Osteocyte (in vitro differentiated cells): ENCODE measurements around the gene PHRF1. TPM values are rescaled to one million over a fixed set of nuclear protein-coding genes. Genes with fewer than 3 reads are reported as not detected.

ENCODE experiments used
- DNase-seq: peaks from one replicate; pipeline ENCODE4 v3.0.0; 2021; ENCODE audit warnings: mixed read lengths; ENCODE audit not compliant: unreplicated experiment; ENCODE audit errors: extremely low spot score
- H3K27ac Mint-ChIP-seq: one replicate; pipeline ENCODE4 v1.8.0; 2021; ENCODE audit warnings: mild to moderate bottlenecking, mixed read lengths; ENCODE audit not compliant: unreplicated experiment
- H3K27me3 Mint-ChIP-seq: one replicate; pipeline ENCODE4 v1.8.0; 2021; ENCODE audit warnings: mixed read lengths; ENCODE audit not compliant: unreplicated experiment
- H3K36me3 Mint-ChIP-seq: one replicate; pipeline ENCODE4 v1.8.0; 2021; ENCODE audit warnings: mixed read lengths; ENCODE audit not compliant: unreplicated experiment
- H3K4me1 Mint-ChIP-seq: one replicate; pipeline ENCODE4 v1.8.0; 2021; ENCODE audit warnings: mixed read lengths; ENCODE audit not compliant: unreplicated experiment
- H3K4me3 Mint-ChIP-seq: one replicate; pipeline ENCODE4 v1.8.0; 2021; ENCODE audit warnings: mild to moderate bottlenecking, moderate library complexity, mixed read lengths; ENCODE audit not compliant: unreplicated experiment
- H3K9me3 Mint-ChIP-seq: one replicate; pipeline ENCODE4 v1.8.0; 2021; ENCODE audit warnings: mixed read lengths; ENCODE audit not compliant: unreplicated experiment
- CTCF ChIP-seq: fragments of 200-600 bp; sonication (generic); IDR thresholded peaks from 2 replicates; pipeline ENCODE4 v1.5.0; 2021; ENCODE audit warnings: antibody characterized with exemption, mild to moderate bottlenecking, moderate library complexity
- total RNA-seq: library from RNA; stranded (reverse); gene quantifications from 2 replicates; pipeline ENCODE4 v1.2.1, GENCODE V29; 2021

The PHRF1 gene
- total RNA-seq, 1 donor from 2014 or later = 31.5 TPM

GRCh38 chr11:553988-554340, 22.3 kb upstream of the PHRF1 start:
- Mint-ChIP-seq H3K4me3 (no peak overlapping the region), H3K27me3 (peaks cover 15% of the 10 kb centered on the region), H3K27ac (no peak overlapping the region), H3K4me1 (no peaks in the 10 kb centered on the region), H3K36me3 (no peaks in the 10 kb centered on the region), H3K9me3 (no peaks in the 10 kb centered on the region)
- no peak for TF ChIP-seq CTCF
- DNase-seq = no peak

- Mint-ChIP-seq H3K27ac (no peak overlapping the region), H3K4me1 (no peaks in the 10 kb centered on the region), H3K27me3 (peaks cover 15% of the 10 kb centered on the region), H3K9me3 (no peaks in the 10 kb centered on the region), H3K4me3 (no peak overlapping the region), H3K36me3 (no peaks in the 10 kb centered on the region)
- TF ChIP-seq CTCF = peak; percentile 65
- no peak for DNase-seq
Observed at GRCh38 chr11:554428-555226, 21.6 kb upstream of the PHRF1 start.

- no peaks in the 10 kb centered on the region for H3K36me3 Mint-ChIP-seq
- no peak overlapping the region for H3K4me3 Mint-ChIP-seq
- peak; percentile 26 for TF ChIP-seq CTCF
- DNase-seq = no peak
- H3K4me1 Mint-ChIP-seq = peaks cover 3% of the 10 kb centered on the region
- no peaks in the 10 kb centered on the region for H3K9me3 Mint-ChIP-seq
- H3K27me3 Mint-ChIP-seq = peaks cover 15% of the 10 kb centered on the region
- no peak overlapping the region for H3K27ac Mint-ChIP-seq
Observed at GRCh38 chr11:555227-555779, 21.0 kb upstream of the PHRF1 start.

- H3K27ac Mint-ChIP-seq = no peak overlapping the region
- TF ChIP-seq CTCF = no peak
- H3K9me3 Mint-ChIP-seq = no peaks in the 10 kb centered on the region
- no peaks in the 10 kb centered on the region for H3K36me3 Mint-ChIP-seq
- H3K4me1 Mint-ChIP-seq = peaks cover 3% of the 10 kb centered on the region
- no peak overlapping the region for H3K4me3 Mint-ChIP-seq
- peaks cover 15% of the 10 kb centered on the region for H3K27me3 Mint-ChIP-seq
- no peak for DNase-seq
Observed at GRCh38 chr11:555780-556661, 20.2 kb upstream of the PHRF1 start.
